PC-9 (cell line): ENCODE measurements around the gene LENG8. TPM values are rescaled to one million over a fixed set of nuclear protein-coding genes. Genes with fewer than 3 reads are reported as not detected.

ENCODE experiments used
- BruUV-seq: library from RNA; stranded (reverse); fragments of 400-500 nt; replicated peaks from 2 replicates; lab custom pipeline; 2021; lab: Mats Ljungman, UMichigan
- CTCF ChIA-PET: fragments of 300-600 bp; sonication (Branson Sonifier 250); formaldehyde crosslinking; loops from one replicate; lab custom pipeline; 2022; ENCODE audit warnings: antibody characterized with exemption; lab: Charles Lee
- POLR2A ChIA-PET: fragments of 300-600 bp; sonication (Branson Sonifier 250); formaldehyde crosslinking; loops from one replicate; lab custom pipeline; 2022; ENCODE audit warnings: antibody characterized with exemption; ENCODE audit not compliant: unreplicated experiment; lab: Charles Lee
- DNase-seq, 2 experiments: peaks; one replicate each; pipeline versions ENCODE4 v3.0.0 to v3.0.0-alpha.2; 2015 to 2022; ENCODE audit warnings: mixed read lengths in 1 of 2
- H2AFZ ChIP-seq: fragments of 200-600 bp; sonication (generic); 2 replicates; pipeline ENCODE4 v1.8.1; 2017; ENCODE audit warnings: antibody characterized with exemption
- H3F3A ChIP-seq: fragments of 200-600 bp; sonication (generic); 2 replicates; pipeline ENCODE4 v1.8.1; 2017; ENCODE audit warnings: antibody characterized with exemption, mild to moderate bottlenecking, low read depth; ENCODE audit not compliant: insufficient read depth
- H3K27ac ChIP-seq: fragments of 200-600 bp; sonication (generic); 2 replicates; pipeline ENCODE4 v1.6.1; 2016; ENCODE audit warnings: mixed run types
- H3K27me3 ChIP-seq: fragments of 200-600 bp; sonication (generic); 2 replicates; pipeline ENCODE4 v1.6.1; 2016; ENCODE audit warnings: low read depth, mixed run types; ENCODE audit not compliant: insufficient read depth
- H3K36me3 ChIP-seq: fragments of 200-600 bp; sonication (generic); 2 replicates; pipeline ENCODE4 v1.6.1; 2016; ENCODE audit warnings: low read depth, mixed run types
- H3K4me1 ChIP-seq: fragments of 200-600 bp; sonication (generic); replicated peaks from 2 replicates; pipeline ENCODE4 v1.6.1; 2016; ENCODE audit warnings: mixed run types; ENCODE audit not compliant: insufficient read depth
- H3K4me2 ChIP-seq: fragments of 200-600 bp; sonication (generic); 2 replicates; pipeline ENCODE4 v1.6.1; 2017; ENCODE audit warnings: mixed run types
- H3K4me3 ChIP-seq: fragments of 200-600 bp; sonication (generic); 2 replicates; pipeline ENCODE4 v1.6.1; 2016; ENCODE audit warnings: mixed run types
- H3K79me2 ChIP-seq: fragments of 200-600 bp; sonication (generic); 2 replicates; pipeline ENCODE4 v1.6.1; 2017; ENCODE audit warnings: low read depth, mixed run types
- H3K9me2 ChIP-seq: fragments of 200-600 bp; sonication (generic); 2 replicates; pipeline ENCODE4 v1.8.1; 2017; ENCODE audit warnings: mild to moderate bottlenecking; ENCODE audit not compliant: insufficient read depth
- H3K9me3 ChIP-seq: fragments of 200-600 bp; sonication (generic); 2 replicates; pipeline ENCODE4 v1.8.1; 2016; ENCODE audit warnings: low read depth; ENCODE audit not compliant: insufficient read depth
- H4K20me1 ChIP-seq: fragments of 200-600 bp; sonication (generic); 2 replicates; pipeline ENCODE4 v1.8.1; 2017; ENCODE audit not compliant: insufficient read depth
- CTCF ChIP-seq: fragments of 200-600 bp; sonication (generic); conservative IDR thresholded peaks from 2 replicates; pipeline ENCODE4 v1.6.1; 2017; ENCODE audit warnings: mixed run types, antibody characterized with exemption, mild to moderate bottlenecking, moderate library complexity
- EZH2 ChIP-seq: fragments of 200-600 bp; sonication (generic); IDR thresholded peaks from 2 replicates; pipeline ENCODE4 v1.8.0; 2017; ENCODE audit warnings: antibody characterized with exemption, low read depth
- intact Hi-C: fragments of 100-400 bp; cut with micrococcal nuclease; formaldehyde crosslinking; loops from one replicate; pipeline ENCODE4 v1.10.0; 2022; ENCODE audit not compliant: unreplicated experiment
- total RNA-seq: library from RNA; stranded (reverse); gene quantifications from 2 replicates; pipeline ENCODE4 v1.2.3, GENCODE V29; 2021

The LENG8 gene
- total RNA-seq, 1 experiment from 2014 or later, result 274 TPM

- peak; percentile 49 to 53 for DNase-seq
- BruUV-seq, result no TSS peak
- CTCF ChIA-PET, result interaction anchor here (0.6 to 1.0 kb wide), 4 partner anchors 13 to 626 kb away, joined by 3 to 10 read pairs (median 4); partner anchors contain the start of gene LENG8
These were observed 13.2 kb downstream of the LENG8 start for GRCh38 chr19:54462047-54462654.

GRCh38 chr19:54462655-54463530 lies 13.9 kb downstream of the LENG8 start:
- TSS peak; percentile 66 for BruUV-seq
- Histone ChIP-seq H3K27ac (peak overlapping the region; percentile 89), H3K36me3 (0 out of 2 replicates have a peak, but pooled peaks cover 5% of the 10 kb centered on the region), H3K9me3 (no peaks in the 10 kb centered on the region), H3K27me3 (no peaks in the 10 kb centered on the region), H3K4me3 (peak overlapping the region; percentile 77), H4K20me1 (peaks cover 38% of the 10 kb centered on the region), H3K4me2 (peak overlapping the region; percentile 86), H2AFZ (peak overlapping the region; percentile 68; the same call in 1 of the 2 replicates), H3K4me1 (peaks cover 18% of the 10 kb centered on the region), H3K9me2 (no peaks in the 10 kb centered on the region), H3K79me2 (peaks cover 37% of the 10 kb centered on the region), H3F3A (peaks cover 47% of the 10 kb centered on the region)
- ChIA-PET CTCF (interaction anchor here (0.6 to 1.0 kb wide), 4 partner anchors 10 to 1085 kb away, joined by 3 to 5 read pairs (median 4); partner anchors contain the start of genes CDC42EP5 and LENG8), POLR2A (interaction anchor here (0.6 to 1.5 kb wide), 8 partner anchors 14 to 1191 kb away, joined by 3 to 35 read pairs (median 4); partner anchors contain the start of genes LENG8 and MBOAT7)
- TF ChIP-seq CTCF, result peak; percentile 55; the same call in 1 of the 2 replicates
- no peak for TF ChIP-seq EZH2
- intact Hi-C loops, result loop anchor here (1.0 to 10.0 kb wide), 6 partner anchors 14 to 1012 kb away; partner anchors contain the start of genes KMT5C, LENG8, MYADM and RDH13
- DNase-seq, result peak; percentile 47 to 72

More at GRCh38 chr19:54462047-54462654, 13.2 kb downstream of the LENG8 start:
- intact Hi-C loops, result loop anchor here (2.0 to 10.0 kb wide), 5 partner anchors 297 to 1013 kb away; partner anchors contain the start of genes KMT5C, MYADM, RDH13 and ZNF628
- no peaks in the 10 kb centered on the region for H3K9me3 ChIP-seq
- peak overlapping the region; percentile 77 for H3K4me3 ChIP-seq
- peaks cover 9% of the 10 kb centered on the region; the same call in 1 of the 2 replicates for H3K36me3 ChIP-seq
- peaks cover 40% of the 10 kb centered on the region for H4K20me1 ChIP-seq
- no peak overlapping the region for H2AFZ ChIP-seq
- H3K4me1 ChIP-seq, result peaks cover 18% of the 10 kb centered on the region
- H3K9me2 ChIP-seq, result no peaks in the 10 kb centered on the region
- no peaks in the 10 kb centered on the region for H3K27me3 ChIP-seq
- peaks cover 47% of the 10 kb centered on the region; the same call in 1 of the 2 replicates for H3F3A ChIP-seq
- POLR2A ChIA-PET, result interaction anchor here (1.5 kb wide), 1 partner anchor 30 kb away, joined by 3 read pairs; no protein-coding TSS in a partner anchor
- peaks cover 37% of the 10 kb centered on the region for H3K79me2 ChIP-seq
- H3K4me2 ChIP-seq, result peak overlapping the region; percentile 86
- peak overlapping the region; percentile 89 for H3K27ac ChIP-seq
- TF ChIP-seq EZH2 (no peak), CTCF (no peak)
